GM23338 (cell line): ENCODE measurements around the gene ITIH4. TPM values are rescaled to one million over a fixed set of nuclear protein-coding genes. Genes with fewer than 3 reads are reported as not detected.

ENCODE experiments used
- ATAC-seq: fragments of 200-7000 bp; cut with Tn5 transposase; 3 replicates; pipeline ENCODE4 v1.9.1; 2020
- DNase-seq: peaks from one replicate; pipeline ENCODE4 v3.0.0-alpha.2; 2015; ENCODE audit warnings: low spot score
- H2AFZ ChIP-seq: fragments of 200-600 bp; sonication (generic); 2 replicates; pipeline ENCODE4 v1.8.0; 2016; ENCODE audit warnings: antibody characterized with exemption, mild to moderate bottlenecking, moderate library complexity
- H3F3A ChIP-seq: fragments of 200-600 bp; sonication (generic); replicated peaks from 2 replicates; pipeline ENCODE4 v1.8.0; 2017; ENCODE audit warnings: antibody characterized with exemption, mixed run types, low read depth
- H3K27ac ChIP-seq: fragments of 200-600 bp; sonication (generic); 2 replicates; pipeline ENCODE4 v1.6.1; 2016; ENCODE audit warnings: low read depth
- H3K27me3 ChIP-seq: fragments of 200-600 bp; sonication (generic); 2 replicates; pipeline ENCODE4 v1.8.0; 2016; ENCODE audit warnings: mild to moderate bottlenecking, mixed run types, moderate library complexity; ENCODE audit not compliant: insufficient read depth
- H3K36me3 ChIP-seq: fragments of 200-600 bp; sonication (generic); 2 replicates; pipeline ENCODE4 v1.8.0; 2016; ENCODE audit warnings: mild to moderate bottlenecking; ENCODE audit not compliant: insufficient read depth
- H3K4me1 ChIP-seq: fragments of 200-600 bp; sonication (generic); 2 replicates; pipeline ENCODE4 v1.8.0; 2016; ENCODE audit warnings: mild to moderate bottlenecking, moderate library complexity; ENCODE audit not compliant: insufficient read depth
- H3K4me2 ChIP-seq: fragments of 200-600 bp; sonication (generic); 2 replicates; pipeline ENCODE4 v1.7.1; 2017; ENCODE audit warnings: mixed run types
- H3K4me3 ChIP-seq: fragments of 200-600 bp; sonication (generic); 2 replicates; pipeline ENCODE4 v1.6.1; 2016; ENCODE audit warnings: mixed run types
- H3K79me2 ChIP-seq: fragments of 200-600 bp; sonication (generic); replicated peaks from 2 replicates; pipeline ENCODE4 v1.8.0; 2017; ENCODE audit warnings: mild to moderate bottlenecking; ENCODE audit not compliant: insufficient read depth
- H3K9me2 ChIP-seq: fragments of 200-600 bp; sonication (generic); 2 replicates; pipeline ENCODE4 v1.8.0; 2017; ENCODE audit not compliant: insufficient read depth
- H4K20me1 ChIP-seq: fragments of 200-600 bp; sonication (generic); replicated peaks from 2 replicates; pipeline ENCODE4 v1.8.0; 2017; ENCODE audit warnings: mild to moderate bottlenecking; ENCODE audit not compliant: insufficient read depth
- H3K27ac Mint-ChIP-seq: 2 replicates; pipeline ENCODE4 v1.8.0; 2020; ENCODE audit warnings: inconsistent platforms, mild to moderate bottlenecking, moderate library complexity, mixed read lengths
- H3K27me3 Mint-ChIP-seq: 3 replicates; pipeline ENCODE4 v1.8.0; 2022; ENCODE audit warnings: low read depth, mild to moderate bottlenecking, moderate library complexity, mixed read lengths, inconsistent platforms; ENCODE audit not compliant: insufficient read depth, poor library complexity
- H3K36me3 Mint-ChIP-seq: 3 replicates; pipeline ENCODE4 v1.8.0; 2021; ENCODE audit warnings: low read depth, mild to moderate bottlenecking, inconsistent platforms, moderate library complexity, mixed read lengths
- H3K4me1 Mint-ChIP-seq: 3 replicates; pipeline ENCODE4 v1.8.0; 2020; ENCODE audit warnings: mild to moderate bottlenecking, inconsistent platforms, mixed read lengths
- H3K4me3 Mint-ChIP-seq: 3 replicates; pipeline ENCODE4 v1.8.0; 2021; ENCODE audit warnings: moderate library complexity, mild to moderate bottlenecking, inconsistent platforms, mixed read lengths
- H3K9me3 Mint-ChIP-seq: 3 replicates; pipeline ENCODE4 v1.8.0; 2020; ENCODE audit warnings: moderate library complexity, mild to moderate bottlenecking, inconsistent platforms, mixed read lengths
- CREB1 ChIP-seq: fragments of 250-450 bp; sonication (Bioruptor Pico); IDR thresholded peaks from 2 replicates; pipeline ENCODE4 v1.5.0; 2020; ENCODE audit warnings: low read depth, mild to moderate bottlenecking, moderate library complexity
- EZH2 ChIP-seq: fragments of 200-600 bp; sonication (generic); IDR thresholded peaks from one replicate; pipeline ENCODE4 v1.8.0; 2017; ENCODE audit warnings: antibody characterized with exemption, mild to moderate bottlenecking, low read depth; ENCODE audit not compliant: unreplicated experiment
- EZH2phosphoT487 ChIP-seq: fragments of 200-600 bp; sonication (generic); IDR thresholded peaks from one replicate; pipeline ENCODE4 v1.8.1; 2018; ENCODE audit warnings: antibody characterized with exemption; ENCODE audit not compliant: unreplicated experiment
- JUNB ChIP-seq: IDR thresholded peaks from one replicate; pipeline ENCODE4 v1.6.1; 2016; ENCODE audit warnings: antibody characterized with exemption; ENCODE audit not compliant: unreplicated experiment
- NANOG ChIP-seq: IDR thresholded peaks from 2 replicates; pipeline ENCODE4 v1.6.1; 2016; ENCODE audit warnings: antibody characterized with exemption, borderline replicate concordance
- POLR2AphosphoS5 ChIP-seq: IDR thresholded peaks from 2 replicates; pipeline ENCODE4 v1.6.1; 2016; ENCODE audit warnings: antibody characterized with exemption, low read depth
- STAT1 ChIP-seq: IDR thresholded peaks from one replicate; pipeline ENCODE4 v1.6.1; 2016; ENCODE audit warnings: antibody characterized with exemption; ENCODE audit not compliant: unreplicated experiment
- ZNF114 ChIP-seq: fragments of 250-450 bp; sonication (Bioruptor Pico); IDR thresholded peaks from 2 replicates; pipeline ENCODE4 v1.5.0; 2020; ENCODE audit warnings: mild to moderate bottlenecking, moderate library complexity
- ZNF331 ChIP-seq: fragments of 250-450 bp; sonication (Bioruptor Pico); IDR thresholded peaks from 2 replicates; pipeline ENCODE4 v1.5.0; 2020; ENCODE audit warnings: low read depth, mild to moderate bottlenecking, moderate library complexity
- long read RNA-seq: library from polyadenylated mRNA; unstranded; transcript quantifications from one replicate; pipeline ENCODE4 v2.0.0, GENCODE V29; 2020; ENCODE audit not compliant: unreplicated experiment
- polyA plus RNA-seq: library from polyadenylated mRNA; unstranded; fragments of >200 nt; fragmentation: Nextera tagmentation; extraction: Ambion mirVana; gene quantifications from 2 replicates; pipeline ENCODE4 v1.2.1, GENCODE V29; 2016
- total RNA-seq: library from RNA; depleted of rRNA; stranded (reverse); fragments of >200 nt; shearing (Covaris generic); gene quantifications from 2 replicates; pipeline ENCODE4 v1.2.3, GENCODE V29; 2014; rRNA removed
- TF ChIP-seq, protein P1 (sequence below), 2 experiments: fragments of 200-600 bp in 1 of 2; sonication (generic) in 1 of 2; conservative IDR thresholded peaks; 2 replicates each; pipeline versions ENCODE4 v1.5.1 to v1.6.1; 2016 to 2017; ENCODE audit warnings: antibody characterized with exemption in 2 of 2, low read depth in 2 of 2, mild to moderate bottlenecking in 2 of 2, moderate library complexity in 1 of 2
- TF ChIP-seq, protein P2 (sequence below): IDR thresholded peaks from 2 replicates; pipeline ENCODE4 v1.6.1; 2016; ENCODE audit warnings: antibody characterized with exemption
- TF ChIP-seq, protein P3 (sequence below): IDR thresholded peaks from one replicate; pipeline ENCODE4 v1.6.1; 2018; ENCODE audit warnings: antibody characterized with exemption; ENCODE audit not compliant: unreplicated experiment
- TF ChIP-seq, protein P4 (sequence below): fragments of 250-450 bp; sonication (Bioruptor Pico); IDR thresholded peaks from 2 replicates; pipeline ENCODE4 v1.5.0; 2020; ENCODE audit warnings: mild to moderate bottlenecking, moderate library complexity

Gene ITIH4
- total RNA-seq (1.4 and 6.4 TPM in 2 replicates), polyA plus RNA-seq (0.82 and 0.89 TPM in 2 replicates)
- long read RNA-seq = 0 reads

DNA sequence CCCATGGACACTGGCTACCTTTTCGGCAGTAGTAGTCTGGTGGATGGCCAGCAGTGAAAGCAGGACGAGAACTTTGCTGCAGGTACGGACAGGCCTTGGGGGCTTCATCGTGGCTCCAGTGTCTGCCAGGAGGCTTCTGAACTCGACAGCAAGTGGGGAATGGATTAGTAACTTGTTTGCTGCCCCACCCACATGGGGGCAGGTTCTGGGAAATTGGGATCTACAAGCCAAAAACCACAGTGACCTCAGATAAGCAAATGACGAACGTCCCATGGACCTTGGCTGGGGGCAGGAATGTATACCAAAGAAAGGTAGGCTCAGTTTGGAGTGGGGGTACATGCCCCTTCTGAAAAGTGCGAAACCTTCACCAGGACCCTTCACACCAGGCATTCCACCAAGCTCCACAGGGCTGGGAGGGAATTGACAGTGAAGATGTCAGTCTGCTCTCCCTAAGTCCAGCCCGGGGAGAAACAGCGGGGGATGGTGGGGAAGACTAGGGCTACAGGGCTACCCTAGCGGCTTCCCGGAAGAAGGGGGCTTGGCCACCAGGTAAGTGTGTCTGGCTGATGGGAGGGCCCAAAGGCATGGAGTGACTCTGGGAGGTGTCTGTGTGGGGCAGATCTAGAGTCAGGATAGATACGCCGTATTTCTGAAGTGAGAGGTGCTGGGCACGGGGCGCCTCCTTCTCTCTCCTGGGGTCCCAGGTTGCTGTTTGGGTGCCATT lies at the start of gene ITIH4:
ITIH4 (minus strand) TSS at position 138 of the 724 bp plus-strand sequence; CDS start at position 108, 30 bp downstream.
- DNase-seq (peak; percentile 21), ATAC-seq (peak; percentile 23)
- Mint-ChIP-seq H3K27me3 (peaks cover 13% of the 10 kb centered on the region), H3K27ac (no peak within 1 kb of the TSS), H3K4me3 (no peak within 1 kb of the TSS), H3K4me1 (peaks cover 23% of the 10 kb centered on the region), H3K9me3 (no peaks in the 10 kb centered on the region), H3K36me3 (no peaks in the 10 kb centered on the region; the same call in 2 of the 3 replicates)
- H3K79me2 ChIP-seq = no peaks in the 10 kb centered on the region
- H3F3A ChIP-seq = no peaks in the 10 kb centered on the region
- H3K27ac ChIP-seq = no peak within 1 kb of the TSS
- no peaks in the 10 kb centered on the region for H3K9me2 ChIP-seq
- H3K36me3 ChIP-seq = no peaks in the 10 kb centered on the region
- H3K4me3 ChIP-seq = no peak within 1 kb of the TSS
- no peaks in the 10 kb centered on the region for H3K4me1 ChIP-seq
- TF ChIP-seq EZH2phosphoT487 (no peak), CREB1 (CRISPR knock-in tag) (no peak), STAT1 (no peak), EZH2 (no peak), ZNF331 (CRISPR knock-in tag) (no peak), JUNB (no peak), POLR2AphosphoS5 (no peak), NANOG (no peak), ZNF114 (CRISPR knock-in tag) (no peak)
- TF ChIP-seq, protein P1, sequence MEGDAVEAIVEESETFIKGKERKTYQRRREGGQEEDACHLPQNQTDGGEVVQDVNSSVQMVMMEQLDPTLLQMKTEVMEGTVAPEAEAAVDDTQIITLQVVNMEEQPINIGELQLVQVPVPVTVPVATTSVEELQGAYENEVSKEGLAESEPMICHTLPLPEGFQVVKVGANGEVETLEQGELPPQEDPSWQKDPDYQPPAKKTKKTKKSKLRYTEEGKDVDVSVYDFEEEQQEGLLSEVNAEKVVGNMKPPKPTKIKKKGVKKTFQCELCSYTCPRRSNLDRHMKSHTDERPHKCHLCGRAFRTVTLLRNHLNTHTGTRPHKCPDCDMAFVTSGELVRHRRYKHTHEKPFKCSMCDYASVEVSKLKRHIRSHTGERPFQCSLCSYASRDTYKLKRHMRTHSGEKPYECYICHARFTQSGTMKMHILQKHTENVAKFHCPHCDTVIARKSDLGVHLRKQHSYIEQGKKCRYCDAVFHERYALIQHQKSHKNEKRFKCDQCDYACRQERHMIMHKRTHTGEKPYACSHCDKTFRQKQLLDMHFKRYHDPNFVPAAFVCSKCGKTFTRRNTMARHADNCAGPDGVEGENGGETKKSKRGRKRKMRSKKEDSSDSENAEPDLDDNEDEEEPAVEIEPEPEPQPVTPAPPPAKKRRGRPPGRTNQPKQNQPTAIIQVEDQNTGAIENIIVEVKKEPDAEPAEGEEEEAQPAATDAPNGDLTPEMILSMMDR (conservative IDR thresholded peaks at IDR 0.05; ENCODE audit: low read depth in 2 of 2) = no peak
- TF ChIP-seq, protein P2, sequence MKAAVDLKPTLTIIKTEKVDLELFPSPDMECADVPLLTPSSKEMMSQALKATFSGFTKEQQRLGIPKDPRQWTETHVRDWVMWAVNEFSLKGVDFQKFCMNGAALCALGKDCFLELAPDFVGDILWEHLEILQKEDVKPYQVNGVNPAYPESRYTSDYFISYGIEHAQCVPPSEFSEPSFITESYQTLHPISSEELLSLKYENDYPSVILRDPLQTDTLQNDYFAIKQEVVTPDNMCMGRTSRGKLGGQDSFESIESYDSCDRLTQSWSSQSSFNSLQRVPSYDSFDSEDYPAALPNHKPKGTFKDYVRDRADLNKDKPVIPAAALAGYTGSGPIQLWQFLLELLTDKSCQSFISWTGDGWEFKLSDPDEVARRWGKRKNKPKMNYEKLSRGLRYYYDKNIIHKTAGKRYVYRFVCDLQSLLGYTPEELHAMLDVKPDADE = no peak
- TF ChIP-seq, protein P3, sequence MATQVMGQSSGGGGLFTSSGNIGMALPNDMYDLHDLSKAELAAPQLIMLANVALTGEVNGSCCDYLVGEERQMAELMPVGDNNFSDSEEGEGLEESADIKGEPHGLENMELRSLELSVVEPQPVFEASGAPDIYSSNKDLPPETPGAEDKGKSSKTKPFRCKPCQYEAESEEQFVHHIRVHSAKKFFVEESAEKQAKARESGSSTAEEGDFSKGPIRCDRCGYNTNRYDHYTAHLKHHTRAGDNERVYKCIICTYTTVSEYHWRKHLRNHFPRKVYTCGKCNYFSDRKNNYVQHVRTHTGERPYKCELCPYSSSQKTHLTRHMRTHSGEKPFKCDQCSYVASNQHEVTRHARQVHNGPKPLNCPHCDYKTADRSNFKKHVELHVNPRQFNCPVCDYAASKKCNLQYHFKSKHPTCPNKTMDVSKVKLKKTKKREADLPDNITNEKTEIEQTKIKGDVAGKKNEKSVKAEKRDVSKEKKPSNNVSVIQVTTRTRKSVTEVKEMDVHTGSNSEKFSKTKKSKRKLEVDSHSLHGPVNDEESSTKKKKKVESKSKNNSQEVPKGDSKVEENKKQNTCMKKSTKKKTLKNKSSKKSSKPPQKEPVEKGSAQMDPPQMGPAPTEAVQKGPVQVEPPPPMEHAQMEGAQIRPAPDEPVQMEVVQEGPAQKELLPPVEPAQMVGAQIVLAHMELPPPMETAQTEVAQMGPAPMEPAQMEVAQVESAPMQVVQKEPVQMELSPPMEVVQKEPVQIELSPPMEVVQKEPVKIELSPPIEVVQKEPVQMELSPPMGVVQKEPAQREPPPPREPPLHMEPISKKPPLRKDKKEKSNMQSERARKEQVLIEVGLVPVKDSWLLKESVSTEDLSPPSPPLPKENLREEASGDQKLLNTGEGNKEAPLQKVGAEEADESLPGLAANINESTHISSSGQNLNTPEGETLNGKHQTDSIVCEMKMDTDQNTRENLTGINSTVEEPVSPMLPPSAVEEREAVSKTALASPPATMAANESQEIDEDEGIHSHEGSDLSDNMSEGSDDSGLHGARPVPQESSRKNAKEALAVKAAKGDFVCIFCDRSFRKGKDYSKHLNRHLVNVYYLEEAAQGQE = no peak
- TF ChIP-seq, protein P4, sequence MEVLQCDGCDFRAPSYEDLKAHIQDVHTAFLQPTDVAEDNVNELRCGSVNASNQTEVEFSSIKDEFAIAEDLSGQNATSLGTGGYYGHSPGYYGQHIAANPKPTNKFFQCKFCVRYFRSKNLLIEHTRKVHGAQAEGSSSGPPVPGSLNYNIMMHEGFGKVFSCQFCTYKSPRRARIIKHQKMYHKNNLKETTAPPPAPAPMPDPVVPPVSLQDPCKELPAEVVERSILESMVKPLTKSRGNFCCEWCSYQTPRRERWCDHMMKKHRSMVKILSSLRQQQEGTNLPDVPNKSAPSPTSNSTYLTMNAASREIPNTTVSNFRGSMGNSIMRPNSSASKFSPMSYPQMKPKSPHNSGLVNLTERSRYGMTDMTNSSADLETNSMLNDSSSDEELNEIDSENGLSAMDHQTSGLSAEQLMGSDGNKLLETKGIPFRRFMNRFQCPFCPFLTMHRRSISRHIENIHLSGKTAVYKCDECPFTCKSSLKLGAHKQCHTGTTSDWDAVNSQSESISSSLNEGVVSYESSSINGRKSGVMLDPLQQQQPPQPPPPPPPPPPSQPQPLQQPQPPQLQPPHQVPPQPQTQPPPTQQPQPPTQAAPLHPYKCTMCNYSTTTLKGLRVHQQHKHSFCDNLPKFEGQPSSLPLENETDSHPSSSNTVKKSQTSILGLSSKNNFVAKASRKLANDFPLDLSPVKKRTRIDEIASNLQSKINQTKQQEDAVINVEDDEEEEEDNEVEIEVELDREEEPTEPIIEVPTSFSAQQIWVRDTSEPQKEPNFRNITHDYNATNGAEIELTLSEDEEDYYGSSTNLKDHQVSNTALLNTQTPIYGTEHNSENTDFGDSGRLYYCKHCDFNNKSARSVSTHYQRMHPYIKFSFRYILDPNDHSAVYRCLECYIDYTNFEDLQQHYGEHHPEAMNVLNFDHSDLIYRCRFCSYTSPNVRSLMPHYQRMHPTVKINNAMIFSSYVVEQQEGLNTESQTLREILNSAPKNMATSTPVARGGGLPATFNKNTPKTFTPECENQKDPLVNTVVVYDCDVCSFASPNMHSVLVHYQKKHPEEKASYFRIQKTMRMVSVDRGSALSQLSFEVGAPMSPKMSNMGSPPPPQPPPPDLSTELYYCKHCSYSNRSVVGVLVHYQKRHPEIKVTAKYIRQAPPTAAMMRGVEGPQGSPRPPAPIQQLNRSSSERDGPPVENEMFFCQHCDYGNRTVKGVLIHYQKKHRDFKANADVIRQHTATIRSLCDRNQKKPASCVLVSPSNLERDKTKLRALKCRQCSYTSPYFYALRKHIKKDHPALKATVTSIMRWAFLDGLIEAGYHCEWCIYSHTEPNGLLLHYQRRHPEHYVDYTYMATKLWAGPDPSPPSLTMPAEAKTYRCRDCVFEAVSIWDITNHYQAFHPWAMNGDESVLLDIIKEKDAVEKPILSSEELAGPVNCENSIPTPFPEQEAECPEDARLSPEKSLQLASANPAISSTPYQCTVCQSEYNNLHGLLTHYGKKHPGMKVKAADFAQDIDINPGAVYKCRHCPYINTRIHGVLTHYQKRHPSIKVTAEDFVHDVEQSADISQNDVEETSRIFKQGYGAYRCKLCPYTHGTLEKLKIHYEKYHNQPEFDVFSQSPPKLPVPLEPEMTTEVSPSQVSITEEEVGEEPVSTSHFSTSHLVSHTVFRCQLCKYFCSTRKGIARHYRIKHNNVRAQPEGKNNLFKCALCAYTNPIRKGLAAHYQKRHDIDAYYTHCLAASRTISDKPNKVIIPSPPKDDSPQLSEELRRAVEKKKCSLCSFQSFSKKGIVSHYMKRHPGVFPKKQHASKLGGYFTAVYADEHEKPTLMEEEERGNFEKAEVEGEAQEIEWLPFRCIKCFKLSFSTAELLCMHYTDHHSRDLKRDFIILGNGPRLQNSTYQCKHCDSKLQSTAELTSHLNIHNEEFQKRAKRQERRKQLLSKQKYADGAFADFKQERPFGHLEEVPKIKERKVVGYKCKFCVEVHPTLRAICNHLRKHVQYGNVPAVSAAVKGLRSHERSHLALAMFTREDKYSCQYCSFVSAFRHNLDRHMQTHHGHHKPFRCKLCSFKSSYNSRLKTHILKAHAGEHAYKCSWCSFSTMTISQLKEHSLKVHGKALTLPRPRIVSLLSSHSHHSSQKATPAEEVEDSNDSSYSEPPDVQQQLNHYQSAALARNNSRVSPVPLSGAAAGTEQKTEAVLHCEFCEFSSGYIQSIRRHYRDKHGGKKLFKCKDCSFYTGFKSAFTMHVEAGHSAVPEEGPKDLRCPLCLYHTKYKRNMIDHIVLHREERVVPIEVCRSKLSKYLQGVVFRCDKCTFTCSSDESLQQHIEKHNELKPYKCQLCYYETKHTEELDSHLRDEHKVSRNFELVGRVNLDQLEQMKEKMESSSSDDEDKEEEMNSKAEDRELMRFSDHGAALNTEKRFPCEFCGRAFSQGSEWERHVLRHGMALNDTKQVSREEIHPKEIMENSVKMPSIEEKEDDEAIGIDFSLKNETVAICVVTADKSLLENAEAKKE (CRISPR knock-in tag) = no peak
- no peak within 1 kb of the TSS for H3K4me2 ChIP-seq
- no peaks in the 10 kb centered on the region for H4K20me1 ChIP-seq
- H3K27me3 ChIP-seq = no peaks in the 10 kb centered on the region
- no peak within 1 kb of the TSS for H2AFZ ChIP-seq
